ENCODE data around the gene GPATCH3.

GPATCH3 gene

GRCh38 chr1:26863685-26864077 lies 36.6 kb downstream of the GPATCH3 start:
- Histone ChIP-seq H3K9me3 (no peaks in the 10 kb centered on the region; the same call in 1 of the 2 replicates), H3K27me3 (no peaks in the 10 kb centered on the region), H3K4me3 (ENCODE audit: low read depth, low read length) (no peak overlapping the region), H3K36me3 (no peaks in the 10 kb centered on the region), H3K4me1 (no peaks in the 10 kb centered on the region; the same call in 1 of the 2 replicates)
- no peak for TF ChIP-seq CTCF (IDR thresholded peaks at IDR 0.05; ENCODE audit: low read depth, low read length)
- no peak for DNase-seq

GRCh38 chr1:26862781-26863684 lies 37.2 kb downstream of the GPATCH3 start, which contains the start of gene SFN:
TSS of gene SFN (plus strand) at chr1:26863149. CDS start at chr1:26863213, 64 bp downstream.
- no peak for DNase-seq
- no peak within 1 kb of the TSS for H3K4me3 ChIP-seq (ENCODE audit: low read depth, low read length)
- H3K27me3 ChIP-seq = no peaks in the 10 kb centered on the region
- no peaks in the 10 kb centered on the region for H3K36me3 ChIP-seq
- peak; percentile 16; the same call in 1 of the 2 replicates for TF ChIP-seq CTCF (IDR thresholded peaks at IDR 0.05; ENCODE audit: low read depth, low read length)
- no peaks in the 10 kb centered on the region; the same call in 1 of the 2 replicates for H3K4me1 ChIP-seq
- no peaks in the 10 kb centered on the region; the same call in 1 of the 2 replicates for H3K9me3 ChIP-seq

DNA sequence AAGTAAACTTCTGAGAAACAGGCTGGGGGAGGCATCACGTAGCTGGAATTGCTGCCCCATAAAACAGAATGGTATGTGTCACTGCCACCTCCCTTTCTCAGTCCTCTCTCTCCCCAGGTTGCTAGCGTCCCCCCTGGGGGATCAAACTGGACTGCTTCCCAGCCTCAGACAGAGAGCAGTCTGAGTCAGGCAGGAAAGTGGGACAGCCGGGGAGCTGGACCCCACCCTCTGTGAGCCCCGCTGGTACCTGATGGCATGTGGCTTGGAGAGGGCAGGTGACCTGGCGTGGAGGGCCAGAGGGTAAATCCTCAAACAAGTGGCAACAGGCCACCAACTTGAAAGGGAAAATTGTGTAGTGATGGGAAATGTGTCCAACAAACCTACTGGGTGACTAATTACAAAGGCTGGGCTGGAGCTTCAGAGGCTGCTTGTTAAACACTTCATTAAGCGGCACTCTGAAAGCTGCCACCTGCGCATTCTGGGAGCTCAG lies 38.3 kb downstream of the GPATCH3 start:
- Histone ChIP-seq H3K36me3 (no peaks in the 10 kb centered on the region), H3K27me3 (no peaks in the 10 kb centered on the region), H3K4me3 (ENCODE audit: low read depth, low read length) (no peak overlapping the region), H3K9me3 (no peaks in the 10 kb centered on the region; the same call in 1 of the 2 replicates), H3K4me1 (no peaks in the 10 kb centered on the region; the same call in 1 of the 2 replicates)
- no peak for DNase-seq
- TF ChIP-seq CTCF (IDR thresholded peaks at IDR 0.05; ENCODE audit: low read depth, low read length) = no peak

GRCh38 chr1:26861286-26861701 lies 39.0 kb downstream of the GPATCH3 start:
- H3K4me1 ChIP-seq = no peaks in the 10 kb centered on the region; the same call in 1 of the 2 replicates
- TF ChIP-seq CTCF (IDR thresholded peaks at IDR 0.05; ENCODE audit: low read depth, low read length) = no peak

GRCh38 chr1:26858891-26859640 lies 41.2 kb downstream of the GPATCH3 start:
- Histone ChIP-seq H3K4me3 (ENCODE audit: low read depth, low read length) (no peak overlapping the region), H3K27me3 (no peaks in the 10 kb centered on the region), H3K4me1 (no peaks in the 10 kb centered on the region; the same call in 1 of the 2 replicates), H3K9me3 (no peaks in the 10 kb centered on the region), H3K36me3 (no peaks in the 10 kb centered on the region)
- no peak for DNase-seq
- no peak for TF ChIP-seq CTCF (IDR thresholded peaks at IDR 0.05; ENCODE audit: low read depth, low read length)

More at GRCh38 chr1:26861286-26861701, 39.0 kb downstream of the GPATCH3 start:
- Histone ChIP-seq H3K4me3 (ENCODE audit: low read depth, low read length) (no peak overlapping the region), H3K36me3 (no peaks in the 10 kb centered on the region), H3K27me3 (no peaks in the 10 kb centered on the region), H3K9me3 (no peaks in the 10 kb centered on the region; the same call in 1 of the 2 replicates)
- DNase-seq = no peak
